Neural cell (in vitro differentiated cells): ENCODE results near the gene ITPR2. TPM values are rescaled to one million over a fixed set of nuclear protein-coding genes. Genes with fewer than 3 reads are reported as not detected.

Source experiments
- H2AFZ ChIP-seq: fragments of 200-600, 300-800 bp; sonication (generic), shearing (Covaris generic); 2 replicates; pipeline ENCODE4 v1.6.0; 2014; ENCODE audit warnings: low read depth, mild to moderate bottlenecking, antibody characterized with exemption, low read length, moderate library complexity
- H3F3A ChIP-seq: fragments of 200-600 bp; shearing (Covaris generic); 2 replicates; pipeline ENCODE4 v1.6.1; 2016; ENCODE audit warnings: mild to moderate bottlenecking, moderate library complexity, mixed read lengths, antibody characterized with exemption, low read length; ENCODE audit not compliant: insufficient read depth, poor library complexity, severe bottlenecking
- H3K27ac ChIP-seq: fragments of 200-600, 300-800 bp; sonication (generic), shearing (Covaris generic); 2 replicates; pipeline ENCODE4 v1.5.1; 2014; ENCODE audit warnings: mild to moderate bottlenecking, low read length, moderate library complexity
- H3K27me3 ChIP-seq: fragments of 300-800, 200-600 bp; sonication (generic), shearing (Covaris generic); 2 replicates; pipeline ENCODE4 v1.6.0; 2014; ENCODE audit warnings: mild to moderate bottlenecking, low read depth, low read length, moderate library complexity; ENCODE audit not compliant: insufficient read depth
- H3K36me3 ChIP-seq: fragments of 300-800, 200-600 bp; sonication (generic), shearing (Covaris generic); 2 replicates; pipeline ENCODE4 v1.5.1; 2014; ENCODE audit warnings: mild to moderate bottlenecking, antibody characterized with exemption, low read length, moderate library complexity; ENCODE audit not compliant: insufficient read depth
- H3K4me2 ChIP-seq: fragments of 300-800, 200-600 bp; sonication (generic), shearing (Covaris generic); 2 replicates; pipeline ENCODE4 v1.6.0; 2014; ENCODE audit warnings: mild to moderate bottlenecking, low read length
- H3K4me3 ChIP-seq: fragments of 300-800, 200-600 bp; sonication (generic), shearing (Covaris generic); 2 replicates; pipeline ENCODE4 v1.5.1; 2014; ENCODE audit warnings: mild to moderate bottlenecking, low read length, moderate library complexity
- H3K79me2 ChIP-seq: fragments of 200-600 bp; shearing (Covaris generic); replicated peaks from 2 replicates; pipeline ENCODE4 v1.6.0; 2014; ENCODE audit warnings: mild to moderate bottlenecking, low read length, moderate library complexity; ENCODE audit not compliant: insufficient read depth
- H3K9ac ChIP-seq: fragments of 300-800, 200-600 bp; sonication (generic), shearing (Covaris generic); 2 replicates; pipeline ENCODE4 v1.6.1; 2016; ENCODE audit warnings: mild to moderate bottlenecking, low read length, mixed read lengths
- H3K9me2 ChIP-seq: fragments of 200-600 bp; shearing (Covaris generic); 2 replicates; pipeline ENCODE4 v1.6.1; 2016; ENCODE audit warnings: mild to moderate bottlenecking, low read length, mixed read lengths; ENCODE audit not compliant: insufficient read depth
- H3K9me3 ChIP-seq: fragments of 200-600, 300-800 bp; sonication (generic), shearing (Covaris generic); 2 replicates; pipeline ENCODE4 v1.6.1; 2016; ENCODE audit warnings: mild to moderate bottlenecking, mixed run types, low read length, moderate library complexity, mixed read lengths
- H4K20me1 ChIP-seq: fragments of 200-600 bp; shearing (Covaris generic); 2 replicates; pipeline ENCODE4 v1.6.1; 2016; ENCODE audit warnings: mild to moderate bottlenecking, mixed run types; ENCODE audit not compliant: insufficient read depth
- CTCF ChIP-seq: fragments of 450-650 bp; IDR thresholded peaks from 2 replicates; pipeline ENCODE4 v1.5.1; 2014; ENCODE audit warnings: antibody characterized with exemption, mild to moderate bottlenecking, moderate library complexity; ENCODE audit not compliant: poor library complexity, severe bottlenecking
- EP300 ChIP-seq: fragments of 450-650 bp; conservative IDR thresholded peaks from 2 replicates; pipeline ENCODE4 v1.6.1; 2014; ENCODE audit warnings: antibody characterized with exemption, mild to moderate bottlenecking, moderate library complexity; ENCODE audit not compliant: poor library complexity, severe bottlenecking
- EZH2 ChIP-seq: fragments of 200-600, 300-800 bp; shearing (Covaris generic), sonication (generic); IDR thresholded peaks from 2 replicates; pipeline ENCODE4 v1.6.1; 2014; ENCODE audit warnings: antibody characterized with exemption, low read length, borderline replicate concordance, mild to moderate bottlenecking; ENCODE audit not compliant: insufficient read depth, poor library complexity, severe bottlenecking
- MXI1 ChIP-seq: fragments of 450-650 bp; conservative IDR thresholded peaks from 2 replicates; pipeline ENCODE4 v1.6.1; 2014; ENCODE audit warnings: antibody characterized with exemption, mild to moderate bottlenecking; ENCODE audit not compliant: poor library complexity, severe bottlenecking
- POLR2AphosphoS5 ChIP-seq: IDR thresholded peaks from 2 replicates; pipeline ENCODE4 v1.6.1; 2012
- RAD21 ChIP-seq: fragments of 450-650 bp; conservative IDR thresholded peaks from 2 replicates; pipeline ENCODE4 v1.6.1; 2014; ENCODE audit warnings: antibody characterized with exemption, mild to moderate bottlenecking, moderate library complexity
- REST ChIP-seq: IDR thresholded peaks from 2 replicates; pipeline ENCODE4 v1.6.1; 2012; ENCODE audit warnings: borderline replicate concordance
- SMC3 ChIP-seq: fragments of 450-650 bp; conservative IDR thresholded peaks from 2 replicates; pipeline ENCODE4 v1.6.1; 2014; ENCODE audit warnings: antibody characterized with exemption, mild to moderate bottlenecking, moderate library complexity; ENCODE audit not compliant: poor library complexity
- TAF1 ChIP-seq: IDR thresholded peaks from 2 replicates; pipeline ENCODE4 v1.6.1; 2012; ENCODE audit warnings: low read depth
- polyA plus RNA-seq: library from polyadenylated mRNA; depleted of rRNA; stranded (reverse); fragments of >200 nt; gene quantifications from 2 replicates; pipeline ENCODE4 v1.2.3, GENCODE V29; 2014

Gene ITPR2
- polyA plus RNA-seq, 1 donor from 2014 or later: 2.0 TPM

DNA sequence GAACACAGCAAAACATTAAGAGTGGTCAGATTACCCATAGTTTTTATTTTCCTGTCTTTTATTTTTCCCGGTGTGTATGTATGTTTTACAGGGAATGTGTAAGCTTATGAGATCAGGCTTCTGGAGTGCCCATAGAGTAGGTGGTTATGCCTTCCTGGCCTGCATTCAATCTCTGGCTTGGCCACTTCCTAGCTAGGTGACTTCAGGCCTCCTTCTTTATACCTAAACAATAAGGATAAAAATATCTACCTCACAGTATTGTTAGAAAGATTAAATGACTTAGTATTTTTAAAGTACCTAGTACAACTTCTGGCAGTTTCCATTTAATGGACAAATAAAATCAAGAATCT, 42.4 kb downstream of the ITPR2 start:
- H3K27ac ChIP-seq: no peak overlapping the region
- H3K4me3 ChIP-seq: no peak overlapping the region
- no peak overlapping the region for H3K4me2 ChIP-seq
- H3K9me3 ChIP-seq: no peaks in the 10 kb centered on the region
- TF ChIP-seq REST (no peak), EP300 (no peak), SMC3 (no peak), EZH2 (no peak), POLR2AphosphoS5 (no peak)
- no peaks in the 10 kb centered on the region for H3K79me2 ChIP-seq
- H4K20me1 ChIP-seq: no peaks in the 10 kb centered on the region
- no peaks in the 10 kb centered on the region for H3K27me3 ChIP-seq
- H3K9me2 ChIP-seq: no peaks in the 10 kb centered on the region
- no peak overlapping the region for H3K9ac ChIP-seq
- H3K36me3 ChIP-seq: no peaks in the 10 kb centered on the region
- no peaks in the 10 kb centered on the region for H3F3A ChIP-seq
- H2AFZ ChIP-seq: no peak overlapping the region

DNA sequence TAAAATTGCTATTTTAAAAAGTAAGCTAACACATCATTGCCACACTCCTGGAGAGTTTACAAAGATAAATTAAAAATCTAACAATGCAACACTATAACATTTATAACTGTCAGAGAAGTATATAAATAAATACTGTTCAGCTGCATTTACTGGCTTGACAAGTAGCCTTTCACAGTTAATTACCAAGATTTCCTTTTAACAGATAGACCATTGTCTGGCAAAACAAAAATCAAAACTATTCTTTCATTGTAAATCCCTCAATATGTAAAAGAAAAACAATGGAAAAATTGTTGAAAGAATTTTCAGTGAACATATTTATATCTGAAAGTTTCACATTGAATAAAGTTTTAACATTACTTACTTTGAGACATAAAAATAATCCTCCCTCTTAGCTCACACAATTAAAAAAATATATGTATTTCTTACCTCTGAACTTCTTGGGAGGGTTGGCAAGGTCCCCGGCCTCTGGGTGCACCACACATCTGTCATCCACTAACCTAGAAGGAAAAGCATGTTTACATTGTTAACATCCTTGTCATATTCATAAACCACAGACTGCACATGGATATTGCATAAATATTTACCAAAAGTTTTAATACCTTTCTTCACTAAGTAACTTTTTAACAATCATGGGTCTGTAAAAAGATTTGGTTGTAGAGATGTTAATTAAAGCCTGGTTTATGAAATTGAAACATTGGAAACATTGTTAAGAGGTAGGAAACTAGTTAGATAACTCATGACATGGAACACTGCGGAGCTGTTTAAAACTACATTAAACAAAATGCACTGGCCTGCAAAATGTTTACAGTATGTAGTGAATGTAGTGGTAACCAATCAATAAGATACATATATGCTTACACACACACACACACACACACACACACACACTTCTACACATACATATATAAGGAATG, 43.0 kb downstream of the ITPR2 start:
- H2AFZ ChIP-seq: no peak overlapping the region
- H3K4me3 ChIP-seq: no peak overlapping the region
- H3K27me3 ChIP-seq: no peaks in the 10 kb centered on the region
- H3K9me2 ChIP-seq: no peaks in the 10 kb centered on the region
- no peak overlapping the region for H3K4me2 ChIP-seq
- no peak overlapping the region for H3K27ac ChIP-seq
- H3F3A ChIP-seq: no peaks in the 10 kb centered on the region
- H3K9ac ChIP-seq: no peak overlapping the region
- no peaks in the 10 kb centered on the region for H3K9me3 ChIP-seq
- TF ChIP-seq REST (no peak), EZH2 (no peak), POLR2AphosphoS5 (no peak), SMC3 (no peak), CTCF (no peak), RAD21 (no peak), TAF1 (no peak), EP300 (no peak), MXI1 (no peak)
- no peaks in the 10 kb centered on the region for H3K36me3 ChIP-seq
- no peaks in the 10 kb centered on the region for H4K20me1 ChIP-seq
- no peaks in the 10 kb centered on the region for H3K79me2 ChIP-seq
